Endothelial cell of umbilical vein (primary cell): Measurements from ENCODE around the gene SUGCT. TPM values are rescaled to one million over a fixed set of nuclear protein-coding genes. Genes with fewer than 3 reads are reported as not detected.

Experiments used
- BruUV-seq: library from RNA; stranded (reverse); fragments of 400-500 nt; replicated peaks from 2 replicates; lab custom pipeline; 2021; lab: Mats Ljungman, UMichigan
- CTCF ChIA-PET: fragments of 300-600, 350-600 bp; sonication (Branson Sonifier 250); formaldehyde crosslinking; loops from one replicate; lab custom pipeline; 2021; ENCODE audit warnings: antibody characterized with exemption, inconsistent platforms; lab: Charles Lee
- POLR2A ChIA-PET: fragments of 300-600, 350-600 bp; sonication (Branson Sonifier 250); formaldehyde crosslinking; loops from one replicate; lab custom pipeline; 2021; ENCODE audit warnings: antibody characterized with exemption, inconsistent platforms; lab: Charles Lee
- DNase-seq: peaks from one replicate; pipeline ENCODE4 v3.0.0-alpha.2; 2011; ENCODE audit warnings: low read depth, low spot score
- FAIRE-seq: peaks from 2 replicates; lab custom pipeline; 2011; peaks lifted over from hg19 to GRCh38; lab: Jason Lieb, UNC
- H2AFZ ChIP-seq: 2 replicates; pipeline ENCODE4 v1.6.0; 2012; ENCODE audit warnings: low read depth, low read length, control low read depth, inconsistent platforms
- H3K27ac ChIP-seq: 2 replicates; pipeline ENCODE4 v1.5.1; 2011; ENCODE audit warnings: low read depth, mild to moderate bottlenecking, control low read depth, low read length, moderate library complexity; ENCODE audit not compliant: insufficient read depth
- H3K27me3 ChIP-seq, 2 experiments: 2 replicates each; pipeline versions ENCODE4 v1.6.0 to v1.6.1; 2011; ENCODE audit warnings: low read length in 2 of 2, mixed read lengths in 1 of 2; ENCODE audit not compliant: control insufficient read depth in 2 of 2, insufficient read depth in 2 of 2
- H3K36me3 ChIP-seq, 2 experiments: 2 replicates in 1 of 2; 3 replicates in 1 of 2; pipeline ENCODE4 v1.5.1; 2011; ENCODE audit warnings: low read length in 2 of 2, mild to moderate bottlenecking in 1 of 2, moderate library complexity in 1 of 2; ENCODE audit not compliant: control insufficient read depth in 2 of 2, insufficient read depth in 2 of 2; ENCODE audit errors: extremely low read depth in 1 of 2
- H3K4me1 ChIP-seq: 3 replicates; pipeline ENCODE4 v1.5.1; 2011; ENCODE audit warnings: mild to moderate bottlenecking, low read length; ENCODE audit not compliant: control insufficient read depth, insufficient read depth; ENCODE audit errors: extremely low read depth
- H3K4me2 ChIP-seq: 2 replicates; pipeline ENCODE4 v1.6.1; 2011; ENCODE audit warnings: low read length, control low read depth, mixed read lengths; ENCODE audit not compliant: insufficient read depth
- H3K4me3 ChIP-seq, 3 experiments: fragments of 200-600 bp in 1 of 3; sonication (generic), shearing (Covaris generic) in 1 of 3; replicated peaks in 1 of 3; 2 replicates each; pipeline ENCODE4 v1.5.1; 2011 to 2016; ENCODE audit warnings: control low read depth in 3 of 3, low read length in 3 of 3, mild to moderate bottlenecking in 2 of 3, inconsistent platforms in 1 of 3, low read depth in 1 of 3, moderate library complexity in 1 of 3; ENCODE audit not compliant: insufficient read depth in 1 of 3
- H3K79me2 ChIP-seq: 2 replicates; pipeline ENCODE4 v1.6.0; 2012; ENCODE audit warnings: low read length, inconsistent platforms; ENCODE audit not compliant: control insufficient read depth, insufficient read depth
- H3K9ac ChIP-seq: replicated peaks from 2 replicates; pipeline ENCODE3; 2011; ENCODE audit warnings: low read length, control low read depth; ENCODE audit not compliant: insufficient read depth; ENCODE audit errors: extremely low read depth
- H3K9me1 ChIP-seq: replicated peaks from 3 replicates; pipeline ENCODE4 v1.6.0; 2011; ENCODE audit warnings: mild to moderate bottlenecking, low read length; ENCODE audit not compliant: control insufficient read depth, insufficient read depth; ENCODE audit errors: extremely low read depth
- H3K9me3 ChIP-seq: replicated peaks from 2 replicates; pipeline ENCODE4 v1.5.1; 2012; ENCODE audit warnings: low read length, inconsistent platforms; ENCODE audit not compliant: control insufficient read depth, insufficient read depth
- H4K20me1 ChIP-seq: replicated peaks from 2 replicates; pipeline ENCODE3; 2011; ENCODE audit warnings: mild to moderate bottlenecking, low read length; ENCODE audit not compliant: control insufficient read depth, insufficient read depth; ENCODE audit errors: extremely low read depth
- EZH2 ChIP-seq: IDR thresholded peaks from 2 replicates; pipeline ENCODE4 v1.6.1; 2012; ENCODE audit warnings: borderline replicate concordance, low read depth, mild to moderate bottlenecking, moderate library complexity, low read length, inconsistent platforms; ENCODE audit not compliant: severe bottlenecking
- FOS ChIP-seq: IDR thresholded peaks from 2 replicates; pipeline ENCODE4 v1.6.1; 2011; ENCODE audit warnings: mild to moderate bottlenecking, low read length, moderate library complexity, borderline replicate concordance; ENCODE audit not compliant: insufficient read depth
- GATA2 ChIP-seq: IDR thresholded peaks from 2 replicates; pipeline ENCODE4 v1.7.0; 2011; ENCODE audit warnings: low read depth, mild to moderate bottlenecking, moderate library complexity, mixed read lengths, low read length; ENCODE audit not compliant: insufficient read length, insufficient read depth
- JUN ChIP-seq: IDR thresholded peaks from 2 replicates; pipeline ENCODE4 v1.6.1; 2011; ENCODE audit warnings: borderline replicate concordance, low read depth; ENCODE audit not compliant: insufficient read length, insufficient read depth
- MAX ChIP-seq: IDR thresholded peaks from 2 replicates; pipeline ENCODE4 v1.6.1; 2011; ENCODE audit not compliant: insufficient read depth, insufficient read length
- MYC ChIP-seq: IDR thresholded peaks from one replicate; pipeline ENCODE4 v1.6.1; 2011; ENCODE audit warnings: mild to moderate bottlenecking, low read depth, low read length
- POLR2A ChIP-seq: IDR thresholded peaks from 2 replicates; pipeline ENCODE4 v1.6.1; 2012; ENCODE audit warnings: low read depth, mild to moderate bottlenecking, control low read depth, low read length
- POLR2AphosphoS5 ChIP-seq: IDR thresholded peaks from 2 replicates; pipeline ENCODE4 v1.6.1; 2012; ENCODE audit warnings: low read depth, mild to moderate bottlenecking, control low read depth, low read length, moderate library complexity; ENCODE audit not compliant: insufficient read depth
- dilution Hi-C: fragments of 300-500 bp; cut with MboI; formaldehyde crosslinking; loops from one replicate; pipeline ENCODE4 v1.15.0; 2019; ENCODE audit warnings: low sequenced_read_pairs; ENCODE audit not compliant: extremely low pct_ligation_motif_present
- intact Hi-C: fragments of 100-400 bp; cut with micrococcal nuclease; formaldehyde crosslinking; loops from one replicate; pipeline ENCODE4 v1.10.0; 2022
- polyA plus RNA-seq, 4 experiments: library from polyadenylated mRNA; depleted of rRNA in 3 of 4; stranded (reverse) in 3 of 4; unstranded in 1 of 4; fragments of >200 nt; gene quantifications; 2 replicates each; pipeline versions ENCODE4 v1.2.1 to v1.2.3, GENCODE V29; 2011 to 2012; ENCODE audit warnings: missing spikeins in 1 of 4
- total RNA-seq: library from RNA; stranded (reverse); gene quantifications from 2 replicates; pipeline ENCODE4 v1.2.3, GENCODE V29; 2021
- TF ChIP-seq, protein P1 (sequence below), 2 donors: IDR thresholded peaks; 1 replicate in 1 of 2; 2 replicates in 1 of 2; pipeline ENCODE4 v1.5.1; 2011; ENCODE audit warnings: low read length in 2 of 2, mild to moderate bottlenecking in 2 of 2, moderate library complexity in 2 of 2, control low read depth in 1 of 2, inconsistent platforms in 1 of 2, low read depth in 1 of 2; ENCODE audit not compliant: insufficient read depth in 1 of 2; ENCODE audit errors: extremely low read depth in 1 of 2

Gene SUGCT
- total and polyA plus RNA-seq, 2 donors (not counting 3 experiments of a cell fraction or from before 2014, with no cell fraction given), result 1.2 to 1.4 TPM

DNA sequence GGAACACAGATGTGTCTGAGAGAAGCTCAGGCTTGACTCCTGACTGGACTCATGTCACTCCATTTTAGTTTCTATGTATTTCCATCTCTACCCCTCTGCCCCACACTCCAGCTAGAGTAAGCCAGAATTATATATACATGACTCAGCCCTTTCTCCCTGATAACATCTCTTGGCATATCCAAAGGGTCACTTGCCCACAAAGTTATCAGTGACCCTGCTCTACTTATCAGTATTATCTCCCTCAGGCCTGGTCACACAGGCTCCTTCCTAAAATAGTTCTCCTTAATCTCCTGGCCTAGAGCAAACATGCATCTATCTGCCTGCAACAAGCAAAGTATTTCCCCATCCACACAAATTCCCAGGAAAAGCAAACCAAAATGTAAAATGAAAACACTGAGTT lies 598.3 kb downstream of the SUGCT start:
- peak overlapping the region; percentile 25 for H3K4me2 ChIP-seq
- dilution Hi-C loops, result no loop called here
- no peaks in the 10 kb centered on the region for H4K20me1 ChIP-seq
- H3K4me1 ChIP-seq, result peaks cover 12% of the 10 kb centered on the region
- H3K9ac ChIP-seq, result no peak overlapping the region
- BruUV-seq, result no TSS peak
- no peaks in the 10 kb centered on the region for H3K9me3 ChIP-seq
- H3K79me2 ChIP-seq, result no peaks in the 10 kb centered on the region
- no peak overlapping the region for H3K4me3 ChIP-seq
- H3K9me1 ChIP-seq, result no peaks in the 10 kb centered on the region
- no peak overlapping the region for H3K27ac ChIP-seq
- peaks cover 18 to 31% of the 10 kb centered on the region in 2 experiments for H3K27me3 ChIP-seq
- ChIA-PET CTCF (no interaction called here), POLR2A (no interaction called here)
- H3K36me3 ChIP-seq, result no peaks in the 10 kb centered on the region
- H2AFZ ChIP-seq, result no peak overlapping the region
- no peak for TF ChIP-seq POLR2A
- TF ChIP-seq, protein P1, sequence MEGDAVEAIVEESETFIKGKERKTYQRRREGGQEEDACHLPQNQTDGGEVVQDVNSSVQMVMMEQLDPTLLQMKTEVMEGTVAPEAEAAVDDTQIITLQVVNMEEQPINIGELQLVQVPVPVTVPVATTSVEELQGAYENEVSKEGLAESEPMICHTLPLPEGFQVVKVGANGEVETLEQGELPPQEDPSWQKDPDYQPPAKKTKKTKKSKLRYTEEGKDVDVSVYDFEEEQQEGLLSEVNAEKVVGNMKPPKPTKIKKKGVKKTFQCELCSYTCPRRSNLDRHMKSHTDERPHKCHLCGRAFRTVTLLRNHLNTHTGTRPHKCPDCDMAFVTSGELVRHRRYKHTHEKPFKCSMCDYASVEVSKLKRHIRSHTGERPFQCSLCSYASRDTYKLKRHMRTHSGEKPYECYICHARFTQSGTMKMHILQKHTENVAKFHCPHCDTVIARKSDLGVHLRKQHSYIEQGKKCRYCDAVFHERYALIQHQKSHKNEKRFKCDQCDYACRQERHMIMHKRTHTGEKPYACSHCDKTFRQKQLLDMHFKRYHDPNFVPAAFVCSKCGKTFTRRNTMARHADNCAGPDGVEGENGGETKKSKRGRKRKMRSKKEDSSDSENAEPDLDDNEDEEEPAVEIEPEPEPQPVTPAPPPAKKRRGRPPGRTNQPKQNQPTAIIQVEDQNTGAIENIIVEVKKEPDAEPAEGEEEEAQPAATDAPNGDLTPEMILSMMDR (IDR thresholded peaks at IDR 0.05; ENCODE audit: extremely low read depth in 1 of 2, insufficient read depth in 1 of 2, low read depth in 1 of 2, low read length in 2 of 2), result no peak
- no peak for TF ChIP-seq JUN
- no peak for TF ChIP-seq GATA2
- no peak for TF ChIP-seq POLR2AphosphoS5
- no peak for TF ChIP-seq MYC
- no peak for TF ChIP-seq MAX
- no peak for TF ChIP-seq EZH2
- no peak for TF ChIP-seq FOS
- no peak for DNase-seq
- no peak for FAIRE-seq
- intact Hi-C loops, result no loop called here
